A549 (cell line): ENCODE results near the gene GOSR2. TPM values are rescaled to one million over a fixed set of nuclear protein-coding genes. Genes with fewer than 3 reads are reported as not detected.

Source experiments
- ATAC-seq, 2 experiments: fragments of 200-7000 bp in 1 of 2; fragments of >200 bp in 1 of 2; cut with Nextera tagmentation in 1 of 2; cut with Tn5 transposase in 1 of 2; 3 replicates each; pipeline versions ENCODE4 v1.8.0 to v1.9.1; 2018 to 2020; ENCODE audit warnings: mild to moderate bottlenecking in 1 of 2, moderate library complexity in 1 of 2
- CTCF ChIA-PET: fragments of 300-600 bp; sonication (Branson Sonifier 250); formaldehyde crosslinking; extraction: SDS; loops from one replicate; lab custom pipeline; 2021; ENCODE audit warnings: antibody characterized with exemption, inconsistent platforms; lab: Yijun Ruan, JAX
- POLR2A ChIA-PET: fragments of 350-600 bp; formaldehyde crosslinking; extraction: SDS; loops from one replicate; lab custom pipeline; 2021; ENCODE audit warnings: antibody characterized with exemption, inconsistent platforms; lab: Yijun Ruan, JAX
- DNase-seq, 2 experiments: peaks; one replicate each; pipeline versions ENCODE4 v3.0.0 to v3.0.0-alpha.2; 2011 to 2016; ENCODE audit warnings: low read depth in 1 of 2, low spot score in 1 of 2
- FAIRE-seq: peaks from 2 replicates; lab custom pipeline; 2011; peaks lifted over from hg19 to GRCh38; lab: Jason Lieb, UNC
- H3K27ac ChIP-seq, 2 experiments: fragments of >200 bp; sonication (Bioruptor Twin); formaldehyde crosslinking; 3 replicates each; pipeline ENCODE4 v1.5.1; 2016 to 2017
- H3K4me1 ChIP-seq: fragments of >200 bp; sonication (Bioruptor Twin); formaldehyde crosslinking; 3 replicates; pipeline ENCODE4 v1.6.1; 2016
- H3K4me2 ChIP-seq: fragments of >200 bp; sonication (Bioruptor Twin); formaldehyde crosslinking; 3 replicates; pipeline ENCODE4 v1.6.1; 2016
- H3K4me3 ChIP-seq: fragments of >200 bp; sonication (Bioruptor Twin); formaldehyde crosslinking; 3 replicates; pipeline ENCODE4 v1.5.1; 2016
- H3K9me3 ChIP-seq: fragments of >200 bp; sonication (Bioruptor Twin); formaldehyde crosslinking; 3 replicates; pipeline ENCODE4 v1.6.1; 2016
- BHLHE40 ChIP-seq: IDR thresholded peaks from 2 replicates; pipeline ENCODE4 v1.6.1; 2012; ENCODE audit warnings: low read depth, low read length, inconsistent platforms
- CEBPB ChIP-seq, 2 experiments: fragments of >200 bp in 1 of 2; sonication (Bioruptor Twin) in 1 of 2; formaldehyde crosslinking in 1 of 2; IDR thresholded peaks; 2 replicates each; pipeline ENCODE4 v1.6.1; 2012 to 2016
- CHD4 ChIP-seq: fragments of 200-600 bp; sonication (generic); IDR thresholded peaks from 2 replicates; pipeline ENCODE4 v1.6.1; 2016; ENCODE audit warnings: antibody characterized with exemption, mild to moderate bottlenecking, borderline replicate concordance
- CTCF ChIP-seq: fragments of >200 bp; sonication (Bioruptor Twin); formaldehyde crosslinking; IDR thresholded peaks from 3 replicates; pipeline ENCODE4 v1.5.1; 2016
- EHMT2 ChIP-seq: fragments of 200-600 bp; sonication (generic); IDR thresholded peaks from 2 replicates; pipeline ENCODE4 v1.6.1; 2016; ENCODE audit warnings: antibody characterized with exemption, low read depth, mild to moderate bottlenecking, moderate library complexity
- EP300 ChIP-seq, 2 experiments: fragments of >200 bp; sonication (Bioruptor Twin); formaldehyde crosslinking; IDR thresholded peaks; 2 replicates in 1 of 2; 3 replicates in 1 of 2; pipeline ENCODE4 v1.6.1; 2016 to 2017
- ESRRA ChIP-seq: fragments of 150-350 bp; IDR thresholded peaks from 2 replicates; pipeline ENCODE4 v1.6.1; 2014; ENCODE audit warnings: mild to moderate bottlenecking, low read length, borderline replicate concordance
- FOSB ChIP-seq: fragments of 250-450 bp; sonication (Bioruptor Pico); IDR thresholded peaks from 2 replicates; pipeline ENCODE4 v1.5.0; 2020; ENCODE audit warnings: mild to moderate bottlenecking, moderate library complexity
- FOSL2 ChIP-seq, 2 experiments: fragments of 450-650 bp in 1 of 2; fragments of >200 bp in 1 of 2; sonication (Bioruptor Twin) in 1 of 2; formaldehyde crosslinking; IDR thresholded peaks; 2 replicates each; pipeline versions ENCODE4 v1.5.0 to v1.6.1; 2016 to 2020; ENCODE audit warnings: mild to moderate bottlenecking in 1 of 2, moderate library complexity in 1 of 2
- HEYL ChIP-seq: fragments of 250-450 bp; sonication (Bioruptor Pico); IDR thresholded peaks from 2 replicates; pipeline ENCODE4 v1.8.0; 2021; ENCODE audit warnings: mild to moderate bottlenecking, moderate library complexity
- HOXB5 ChIP-seq: fragments of 250-450 bp; sonication (Bioruptor Pico); IDR thresholded peaks from 2 replicates; pipeline ENCODE4 v1.5.0; 2020; ENCODE audit warnings: mild to moderate bottlenecking, moderate library complexity
- MAFK ChIP-seq: fragments of 450-650 bp; IDR thresholded peaks from 2 replicates; pipeline ENCODE4 v1.6.1; 2014; ENCODE audit not compliant: partially characterized antibody
- NFE2L2 ChIP-seq: fragments of 150-350 bp; conservative IDR thresholded peaks from 2 replicates; pipeline ENCODE4 v1.6.1; 2014; ENCODE audit warnings: low read length
- NPAS2 ChIP-seq: fragments of 250-450 bp; sonication (Bioruptor Pico); IDR thresholded peaks from 2 replicates; pipeline ENCODE4 v1.8.0; 2022; ENCODE audit warnings: mild to moderate bottlenecking, moderate library complexity, borderline replicate concordance
- NR3C1 ChIP-seq: fragments of >200 bp; sonication (Bioruptor Twin); formaldehyde crosslinking; IDR thresholded peaks from 3 replicates; pipeline ENCODE4 v1.6.1; 2017
- PHF8 ChIP-seq: fragments of 200-600 bp; sonication (generic); IDR thresholded peaks from 2 replicates; pipeline ENCODE4 v1.6.1; 2016; ENCODE audit warnings: low read depth, mild to moderate bottlenecking, antibody characterized with exemption, moderate library complexity, borderline replicate concordance
- RAD21 ChIP-seq, 2 experiments: fragments of >200 bp in 1 of 2; sonication (Bioruptor Twin) in 1 of 2; formaldehyde crosslinking in 1 of 2; IDR thresholded peaks in 1 of 2; conservative IDR thresholded peaks in 1 of 2; 2 replicates in 1 of 2; 3 replicates in 1 of 2; pipeline ENCODE4 v1.6.1; 2012 to 2018; ENCODE audit warnings: inconsistent platforms in 1 of 2
- RARB ChIP-seq: fragments of 250-450 bp; sonication (Bioruptor Pico); IDR thresholded peaks from 2 replicates; pipeline ENCODE4 v1.8.0; 2021; ENCODE audit warnings: mild to moderate bottlenecking, moderate library complexity
- REST ChIP-seq: fragments of 200-600 bp; sonication (generic); IDR thresholded peaks from 2 replicates; pipeline ENCODE4 v1.6.1; 2016; ENCODE audit warnings: antibody characterized with exemption, mild to moderate bottlenecking, moderate library complexity
- RFX5 ChIP-seq: fragments of 450-650 bp; IDR thresholded peaks from 2 replicates; pipeline ENCODE4 v1.7.1; 2014; ENCODE audit warnings: antibody characterized with exemption, mild to moderate bottlenecking, moderate library complexity
- TFCP2L1 ChIP-seq: fragments of 250-450 bp; sonication (Bioruptor Pico); IDR thresholded peaks from 2 replicates; pipeline ENCODE4 v1.5.0; 2021; ENCODE audit warnings: mild to moderate bottlenecking
- USF2 ChIP-seq: fragments of 450-650 bp; IDR thresholded peaks from 2 replicates; pipeline ENCODE4 v1.6.1; 2014; ENCODE audit warnings: antibody characterized with exemption
- ZC3H11A ChIP-seq: fragments of 450-650 bp; IDR thresholded peaks from 2 replicates; pipeline ENCODE4 v1.6.1; 2014; ENCODE audit warnings: antibody characterized with exemption, mild to moderate bottlenecking
- ZNF302 ChIP-seq: fragments of 250-450 bp; sonication (Bioruptor Pico); IDR thresholded peaks from 2 replicates; pipeline ENCODE4 v1.9.0; 2021; ENCODE audit warnings: inconsistent platforms, mild to moderate bottlenecking, moderate library complexity
- ZSCAN20 ChIP-seq: fragments of 250-450 bp; sonication (Bioruptor Pico); IDR thresholded peaks from 2 replicates; pipeline ENCODE4 v1.8.0; 2022; ENCODE audit warnings: mild to moderate bottlenecking, moderate library complexity
- WGBS: methylation state at CpG from one replicate; pipeline ENCODE4 v1.1.6; 2017; ENCODE audit errors: missing lambda C conversion rate; 5-methylcytosine and 5-hydroxymethylcytosine counted together
- polyA plus RNA-seq, 4 experiments: library from polyadenylated mRNA; depleted of rRNA in 3 of 4; stranded (reverse); fragments of >200 nt; fragmentation: RNase III in 1 of 4; extraction: RNeasy Plus Mini Kit Qiagen cat#74134 plus additional on column Dnase treatment in 1 of 4; gene quantifications; 2 replicates in 3 of 4; 3 replicates in 1 of 4; pipeline ENCODE4 v1.2.3, GENCODE V29; 2011 to 2017

Gene GOSR2
- polyA plus RNA-seq, 2 of the 4 experiments (the other 2 are of a cell fraction), result 36.9 to 68.3 TPM

- TF ChIP-seq FOSL2 (IDR thresholded peaks at IDR 0.05) (no peak), FOSL2 (CRISPR knock-in tag; IDR thresholded peaks at IDR 0.05) (no peak)
Observed at GRCh38 chr17:46943218-46943500, 20.2 kb downstream of the GOSR2 start (continued).

- CTCF ChIA-PET, result interaction anchor here (0.6 to 28.3 kb wide), 14 partner anchors 12 to 721 kb away, joined by 3 to 460 read pairs (median 26); partner anchors contain the start of genes GOSR2 and RPRML
- whole genome bisulfite sequencing, result 89% methylated on average over 21 of the region's 21 CpGs
- ATAC-seq (no peak; a peak in 1 of 6 replicates), DNase-seq (no peak), FAIRE-seq (no peak)
- Histone ChIP-seq H3K4me1 (no peaks in the 10 kb centered on the region), H3K27ac (no peak overlapping the region), H3K4me3 (no peak overlapping the region), H3K9me3 (no peaks in the 10 kb centered on the region)
- TF ChIP-seq RFX5, result no peak
- TF ChIP-seq EP300 (IDR thresholded peaks at IDR 0.05), result no peak
- no peak for TF ChIP-seq RAD21 (conservative IDR thresholded peaks at IDR 0.05 in 1 of 2, IDR thresholded peaks at IDR 0.05 in 1 of 2)
- TF ChIP-seq HOXB5 (CRISPR knock-in tag), result no peak
- TF ChIP-seq NR3C1, result no peak
- no peak for TF ChIP-seq REST
- TF ChIP-seq BHLHE40, result no peak
- no peak for TF ChIP-seq ESRRA
- TF ChIP-seq CHD4, result no peak
- no peak for TF ChIP-seq CTCF
- TF ChIP-seq RARB (CRISPR knock-in tag), result no peak
- no peak for TF ChIP-seq CEBPB (IDR thresholded peaks at IDR 0.05)
- TF ChIP-seq ZC3H11A, result no peak
- TF ChIP-seq ZSCAN20 (CRISPR knock-in tag), result no peak
- TF ChIP-seq, all 56 proteins: peak for 0
- no peak overlapping the region for H3K4me2 ChIP-seq
- POLR2A ChIA-PET, result no interaction called here
Observed at GRCh38 chr17:46943501-46944393, 20.8 kb downstream of the GOSR2 start.

GRCh38 chr17:46944931-46945330 is 22.0 kb downstream of the GOSR2 start:
- DNase-seq (no peak), ATAC-seq (no peak; a peak in 1 of 6 replicates), FAIRE-seq (no peak)
- Histone ChIP-seq H3K9me3 (no peaks in the 10 kb centered on the region), H3K27ac (no peak overlapping the region), H3K4me1 (no peaks in the 10 kb centered on the region), H3K4me3 (no peak overlapping the region), H3K4me2 (no peak overlapping the region)
- CTCF ChIA-PET, result interaction anchor here (0.9 to 28.3 kb wide), 4 partner anchors 19 to 109 kb away, joined by 3 to 460 read pairs (median 72); partner anchors contain the start of gene RPRML
- 79% methylated on average over 10 of the region's 10 CpGs for WGBS
- POLR2A ChIA-PET, result interaction anchor here (0.6 kb wide), 1 partner anchor 58 kb away, joined by 3 read pairs; no protein-coding TSS in a partner anchor
- TF ChIP-seq NPAS2 (CRISPR knock-in tag) (no peak), PHF8 (no peak), MAFK (no peak), ZNF302 (no peak), EP300 (IDR thresholded peaks at IDR 0.05) (no peak), HEYL (no peak), USF2 (no peak), FOSB (CRISPR knock-in tag) (no peak), TFCP2L1 (CRISPR knock-in tag) (no peak), EHMT2 (no peak), NFE2L2 (no peak), FOSL2 (IDR thresholded peaks at IDR 0.05) (no peak), FOSL2 (CRISPR knock-in tag; IDR thresholded peaks at IDR 0.05) (no peak)
